Mucosa of descending colon (tissue), 3 donors: Measurements from ENCODE around the gene DHRS9. TPM values are rescaled to one million over a fixed set of nuclear protein-coding genes. Genes with fewer than 3 reads are reported as not detected.

Experiments used
- ATAC-seq: fragments of 200-7000 bp; cut with Tn5 transposase; one replicate; pipeline ENCODE4 v1.9.1; 2020; ENCODE audit warnings: mild to moderate bottlenecking, moderate library complexity
- DNase-seq, 3 donors: peaks; one replicate each; pipeline ENCODE4 v3.0.0-alpha.2; 2020
- H3K36me3 ChIP-seq: fragments of 200-600 bp; one replicate; pipeline ENCODE4 v1.8.0; 2021; ENCODE audit warnings: low read depth, mild to moderate bottlenecking
- H3K4me1 ChIP-seq: fragments of 200-600 bp; one replicate; pipeline ENCODE4 v1.8.0; 2021; ENCODE audit warnings: low read depth, mild to moderate bottlenecking
- H3K4me3 ChIP-seq: fragments of 200-600 bp; one replicate; pipeline ENCODE4 v1.8.0; 2021; ENCODE audit warnings: mild to moderate bottlenecking
- H3K9me3 ChIP-seq: fragments of 200-600 bp; one replicate; pipeline ENCODE4 v1.8.0; 2021; ENCODE audit warnings: mild to moderate bottlenecking
- intact Hi-C, 2 donors: fragments of 100-400 bp; cut with DNase I in 1 of 2; cut with micrococcal nuclease in 1 of 2; formaldehyde crosslinking; loops; one replicate each; pipeline versions ENCODE4 v1.11.0 to v1.11.1; 2022; cut with DNase I, micrococcal nuclease
- total RNA-seq, 3 donors: library from RNA; stranded (reverse); fragmentation: NEBNext Ultra II Directional in 2 of 3; extraction: Animal tissue kit (Norgen Biotek cat#: 25700) in 2 of 3; gene quantifications; one replicate each; pipeline versions ENCODE4 v1.2.1 to v1.2.4, GENCODE V29; 2021 to 2023
- TF ChIP-seq, protein P1 (sequence below): fragments of 200-600 bp; IDR thresholded peaks from one replicate; pipeline ENCODE4 v1.8.0; 2022; ENCODE audit warnings: antibody characterized with exemption, mild to moderate bottlenecking
- donor health status: DM: no; HTN: no; CAD: no; lungs with moderate emphysema.
- donor health status: DM: no; HTN: no; CAD: no.
- donor health status: DM: no; HTN: yes; CAD: no.

Gene DHRS9
- total RNA-seq, 3 donors from 2014 or later, result 92.0 to 219 (median 160) TPM

- TF ChIP-seq, protein P1, sequence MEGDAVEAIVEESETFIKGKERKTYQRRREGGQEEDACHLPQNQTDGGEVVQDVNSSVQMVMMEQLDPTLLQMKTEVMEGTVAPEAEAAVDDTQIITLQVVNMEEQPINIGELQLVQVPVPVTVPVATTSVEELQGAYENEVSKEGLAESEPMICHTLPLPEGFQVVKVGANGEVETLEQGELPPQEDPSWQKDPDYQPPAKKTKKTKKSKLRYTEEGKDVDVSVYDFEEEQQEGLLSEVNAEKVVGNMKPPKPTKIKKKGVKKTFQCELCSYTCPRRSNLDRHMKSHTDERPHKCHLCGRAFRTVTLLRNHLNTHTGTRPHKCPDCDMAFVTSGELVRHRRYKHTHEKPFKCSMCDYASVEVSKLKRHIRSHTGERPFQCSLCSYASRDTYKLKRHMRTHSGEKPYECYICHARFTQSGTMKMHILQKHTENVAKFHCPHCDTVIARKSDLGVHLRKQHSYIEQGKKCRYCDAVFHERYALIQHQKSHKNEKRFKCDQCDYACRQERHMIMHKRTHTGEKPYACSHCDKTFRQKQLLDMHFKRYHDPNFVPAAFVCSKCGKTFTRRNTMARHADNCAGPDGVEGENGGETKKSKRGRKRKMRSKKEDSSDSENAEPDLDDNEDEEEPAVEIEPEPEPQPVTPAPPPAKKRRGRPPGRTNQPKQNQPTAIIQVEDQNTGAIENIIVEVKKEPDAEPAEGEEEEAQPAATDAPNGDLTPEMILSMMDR, result no peak
- DNase-seq, result no peak
- intact Hi-C loops, result no loop called here
Observed at GRCh38 chr2:169082995-169083394, 13.6 kb downstream of the DHRS9 start.

GRCh38 chr2:169086893-169087467, 17.6 kb downstream of the DHRS9 start:
- intact Hi-C loops, result no loop called here
- Histone ChIP-seq H3K4me1 (peaks cover 20% of the 10 kb centered on the region), H3K9me3 (no peaks in the 10 kb centered on the region), H3K36me3 (no peaks in the 10 kb centered on the region), H3K4me3 (no peak overlapping the region)
- DNase-seq, result no peak
- no peak for ATAC-seq
- TF ChIP-seq, protein P1, result no peak

More at GRCh38 chr2:169082995-169083394, 13.6 kb downstream of the DHRS9 start:
- no peaks in the 10 kb centered on the region for H3K36me3 ChIP-seq
- H3K4me1 ChIP-seq, result no peaks in the 10 kb centered on the region
- H3K9me3 ChIP-seq, result no peaks in the 10 kb centered on the region
- ATAC-seq, result peak; percentile 19
- no peak overlapping the region for H3K4me3 ChIP-seq

DNA sequence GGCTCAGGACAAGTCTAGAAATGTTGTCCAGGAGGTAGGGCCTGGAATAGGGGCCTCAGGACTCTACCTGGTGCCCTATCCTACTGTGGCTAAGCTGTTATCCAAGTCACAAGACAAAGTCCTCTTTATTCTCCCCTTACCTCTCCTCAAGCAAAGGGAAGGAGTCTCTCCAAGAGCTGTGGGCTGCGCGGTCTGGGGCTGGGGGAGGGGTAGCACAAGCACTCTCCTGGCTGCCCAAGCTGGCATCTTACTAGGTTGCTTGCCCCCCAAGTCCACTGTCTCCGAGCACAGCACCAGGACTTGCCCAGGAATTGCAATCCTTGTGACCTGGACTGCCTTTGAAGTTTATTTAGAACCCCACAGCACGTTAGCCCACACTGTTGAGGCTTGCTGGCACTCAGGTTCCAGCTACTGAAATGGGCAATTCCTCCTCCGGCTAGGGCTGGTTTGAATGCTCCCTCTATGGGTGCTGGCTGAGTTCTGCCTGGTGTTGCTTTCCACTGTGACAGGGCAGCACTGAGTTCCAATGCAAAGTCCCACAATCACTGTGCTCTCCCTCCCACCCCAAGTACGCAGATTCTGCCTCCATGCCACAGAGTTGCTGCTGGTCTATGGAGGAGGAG, 18.5 kb downstream of the DHRS9 start:
- intact Hi-C loops, result no loop called here

DNA sequence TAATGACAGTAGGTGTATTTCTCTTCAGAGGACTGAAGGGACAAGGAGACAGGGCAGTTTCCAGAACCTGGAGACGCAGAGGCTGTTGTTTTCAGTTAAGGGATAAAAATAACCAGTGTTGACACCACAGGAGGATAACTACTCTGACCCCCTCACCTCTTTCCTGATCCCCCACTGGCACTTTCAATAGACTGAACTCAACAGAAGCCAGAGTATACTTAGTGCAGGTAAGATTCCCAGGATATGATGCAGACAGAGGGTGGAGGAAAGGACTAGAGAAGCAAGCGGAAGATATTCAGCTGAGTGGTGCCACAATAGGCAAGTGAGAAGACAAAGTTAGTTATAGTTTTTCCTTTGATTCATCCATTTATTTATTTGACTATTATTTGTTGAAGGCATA, 19.8 kb downstream of the DHRS9 start:
- DNase-seq, result no peak
- intact Hi-C loops, result no loop called here

More for the DNA sequence above, 18.5 kb downstream of the DHRS9 start:
- no peaks in the 10 kb centered on the region for H3K36me3 ChIP-seq
- ATAC-seq, result no peak
- H3K4me3 ChIP-seq, result no peak overlapping the region
- TF ChIP-seq, protein P1, result no peak
- H3K4me1 ChIP-seq, result peaks cover 24% of the 10 kb centered on the region
- no peak for DNase-seq
- no peaks in the 10 kb centered on the region for H3K9me3 ChIP-seq

GRCh38 chr2:169090133-169090820, 20.9 kb downstream of the DHRS9 start:
- no peaks in the 10 kb centered on the region for H3K9me3 ChIP-seq
- DNase-seq (no peak), ATAC-seq (peak; percentile 59)
- TF ChIP-seq, protein P1, result no peak
- intact Hi-C loops, result no loop called here
- H3K36me3 ChIP-seq, result no peaks in the 10 kb centered on the region
- peaks cover 25% of the 10 kb centered on the region for H3K4me1 ChIP-seq
- H3K4me3 ChIP-seq, result no peak overlapping the region

More for the DNA sequence above, 19.8 kb downstream of the DHRS9 start:
- TF ChIP-seq, protein P1, result no peak
- no peak overlapping the region for H3K4me3 ChIP-seq
- H3K4me1 ChIP-seq, result peaks cover 25% of the 10 kb centered on the region
- no peaks in the 10 kb centered on the region for H3K9me3 ChIP-seq
- no peak for ATAC-seq
- H3K36me3 ChIP-seq, result no peaks in the 10 kb centered on the region
